ENCODE data around the gene GOLGA8B.
"Not testable (repeated sequence)": the region's sequence is repeated elsewhere in the genome, so short reads cannot be mapped to it uniquely, and the experiment has no call there.

The GOLGA8B gene

GRCh38 chr15:34594361-34594760 lies 10.9 kb upstream of the GOLGA8B start:
- no peak for DNase-seq (ENCODE audit: low read depth)

- DNase-seq (ENCODE audit: low read depth), result no peak
Observed at GRCh38 chr15:34591306-34591705, 7.9 kb upstream of the GOLGA8B start.

GRCh38 chr15:34588046-34588674 lies 4.7 kb upstream of the GOLGA8B start:
- peak; percentile 41 for DNase-seq (ENCODE audit: low read depth)

GRCh38 chr15:34585966-34586365 lies 2.5 kb upstream of the GOLGA8B start:
- DNase-seq (ENCODE audit: low read depth), result not testable (repeated sequence)

- DNase-seq (ENCODE audit: low read depth), result no peak
Observed at GRCh38 chr15:34584996-34585395, 1.5 kb upstream of the GOLGA8B start.

- DNase-seq (ENCODE audit: low read depth), result no peak
Observed at GRCh38 chr15:34584330-34584668, 848 bp upstream of the GOLGA8B start.

GRCh38 chr15:34582461-34583371 lies 735 bp downstream of the GOLGA8B start:
- peak; percentile 27 for DNase-seq (ENCODE audit: low read depth)

GRCh38 chr15:34581687-34582460 lies 1.6 kb downstream of the GOLGA8B start:
- DNase-seq (ENCODE audit: low read depth), result not testable (repeated sequence)

GRCh38 chr15:34581043-34581365 lies 2.4 kb downstream of the GOLGA8B start:
- no peak for DNase-seq (ENCODE audit: low read depth)

GRCh38 chr15:34580251-34581042 lies 3.0 kb downstream of the GOLGA8B start:
- not testable (repeated sequence) for DNase-seq (ENCODE audit: low read depth)

- no peak for DNase-seq (ENCODE audit: low read depth)
Observed at GRCh38 chr15:34578283-34578674, 5.2 kb downstream of the GOLGA8B start.

- DNase-seq (ENCODE audit: low read depth), result not testable (repeated sequence)
Observed at GRCh38 chr15:34577658-34578282, 5.7 kb downstream of the GOLGA8B start.

- not testable (repeated sequence) for DNase-seq (ENCODE audit: low read depth)
Observed at GRCh38 chr15:34575035-34575434, 8.4 kb downstream of the GOLGA8B start.

- not testable (repeated sequence) for DNase-seq (ENCODE audit: low read depth)
Observed at GRCh38 chr15:34572921-34573320, 10.5 kb downstream of the GOLGA8B start.

GRCh38 chr15:34572019-34572641 lies 11.3 kb downstream of the GOLGA8B start:
- not testable (repeated sequence) for DNase-seq (ENCODE audit: low read depth)

GRCh38 chr15:34569670-34570396 lies 13.6 kb downstream of the GOLGA8B start:
- DNase-seq (ENCODE audit: low read depth), result not testable (repeated sequence)

GRCh38 chr15:34567174-34567573 lies 16.3 kb downstream of the GOLGA8B start:
- not testable (repeated sequence) for DNase-seq (ENCODE audit: low read depth)

- not testable (repeated sequence) for DNase-seq (ENCODE audit: low read depth)
Observed at GRCh38 chr15:34564711-34565110, 18.7 kb downstream of the GOLGA8B start.

- not testable (repeated sequence) for DNase-seq (ENCODE audit: low read depth)
Observed at GRCh38 chr15:34560814-34561213, 22.6 kb downstream of the GOLGA8B start.

GRCh38 chr15:34559764-34560163 lies 23.7 kb downstream of the GOLGA8B start:
- not testable (repeated sequence) for DNase-seq (ENCODE audit: low read depth)
